Activated naive CD8-positive, alpha-beta T cell treated with anti-CD3 and anti-CD28 coated beads, Interleukin-2, amount 10 ng/mL, durations not matched to agents 7 days and 5 days (primary cell): ENCODE measurements around the gene CMTM5. TPM values are rescaled to one million over a fixed set of nuclear protein-coding genes. Genes with fewer than 3 reads are reported as not detected.

Source experiments
- ATAC-seq: fragments of 150-1000 bp; cut with Tn5 transposase; one replicate; pipeline ENCODE4 v1.10.0; 2021; ENCODE audit warnings: low read depth, moderate library complexity
- POLR2A ChIA-PET: fragments of 350-600 bp; sonication (Branson Sonifier 250); formaldehyde crosslinking; loops from one replicate; lab custom pipeline; 2021; ENCODE audit warnings: antibody characterized with exemption; lab: Charles Lee
- DNase-seq: peaks from one replicate; pipeline ENCODE4 v3.0.0; 2021
- H3K27ac Mint-ChIP-seq: one replicate; pipeline ENCODE4 v1.8.0; 2022; ENCODE audit warnings: mild to moderate bottlenecking, mixed read lengths
- H3K27me3 Mint-ChIP-seq: one replicate; pipeline ENCODE4 v1.8.0; 2022; ENCODE audit warnings: mild to moderate bottlenecking, moderate library complexity, mixed read lengths
- H3K36me3 Mint-ChIP-seq: one replicate; pipeline ENCODE4 v1.8.0; 2021; ENCODE audit warnings: mild to moderate bottlenecking, mixed read lengths
- H3K4me1 Mint-ChIP-seq: one replicate; pipeline ENCODE4 v1.8.0; 2021; ENCODE audit warnings: mixed read lengths
- H3K4me3 Mint-ChIP-seq: one replicate; pipeline ENCODE4 v1.8.0; 2022; ENCODE audit warnings: mild to moderate bottlenecking, moderate library complexity, mixed read lengths
- H3K9me3 Mint-ChIP-seq: one replicate; pipeline ENCODE4 v1.8.0; 2021; ENCODE audit warnings: mixed read lengths
- total RNA-seq, 2 experiments: library from RNA; stranded (reverse); gene quantifications; one replicate each; pipeline ENCODE4 v1.2.3, GENCODE V29; 2021

CMTM5 gene
- total RNA-seq, 2 experiments from 2014 or later = not detected

DNA sequence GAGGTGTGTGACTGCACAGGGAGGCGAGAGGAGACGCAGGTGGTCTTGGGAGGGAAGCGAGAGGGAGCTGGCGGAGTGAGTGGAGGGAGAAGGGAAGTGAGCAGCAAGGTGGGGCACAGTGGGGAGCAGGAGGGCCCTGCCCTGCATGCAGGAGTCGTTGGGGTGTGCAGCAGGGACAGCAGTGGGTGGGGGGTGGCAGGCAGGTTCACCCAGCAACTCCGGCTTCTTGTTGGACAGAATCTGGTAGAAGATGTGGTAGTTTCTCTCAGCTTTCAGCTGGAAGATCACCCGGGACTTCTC is 26.2 kb downstream of the CMTM5 start:
- POLR2A ChIA-PET = no interaction called here
- H3K4me3 Mint-ChIP-seq = no peak overlapping the region
- no peaks in the 10 kb centered on the region for H3K9me3 Mint-ChIP-seq
- ATAC-seq (no peak), DNase-seq (no peak)
- no peaks in the 10 kb centered on the region for H3K4me1 Mint-ChIP-seq
- no peak overlapping the region for H3K27ac Mint-ChIP-seq
- H3K36me3 Mint-ChIP-seq = no peaks in the 10 kb centered on the region
- peaks cover 10% of the 10 kb centered on the region for H3K27me3 Mint-ChIP-seq

DNA sequence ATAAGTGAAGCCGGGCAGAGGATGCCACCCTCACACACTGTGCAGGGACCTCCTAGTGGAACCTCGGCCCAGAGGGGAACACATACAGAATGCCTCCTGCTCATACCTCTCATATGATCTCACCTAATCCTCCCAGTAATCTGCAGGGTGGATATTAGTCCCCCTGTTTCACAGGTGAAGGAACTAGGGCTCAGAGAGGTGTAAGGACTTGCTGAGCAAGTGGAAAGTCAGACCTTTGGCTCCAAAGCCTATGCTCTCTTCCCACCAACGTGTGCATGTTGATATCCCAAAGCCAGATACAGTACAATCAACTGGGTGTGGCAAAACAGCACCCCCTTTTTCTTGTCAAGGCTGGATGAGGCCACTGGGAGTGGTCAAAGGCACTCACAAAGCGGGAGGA is 27.1 kb downstream of the CMTM5 start:
- POLR2A ChIA-PET = interaction anchor here (0.6 kb wide), 1 partner anchor 167 kb away, joined by 5 read pairs; no protein-coding TSS in a partner anchor
- Mint-ChIP-seq H3K4me1 (peaks cover under 1% of the 10 kb centered on the region), H3K27me3 (peaks cover 10% of the 10 kb centered on the region), H3K9me3 (no peaks in the 10 kb centered on the region), H3K36me3 (no peaks in the 10 kb centered on the region), H3K27ac (no peak overlapping the region), H3K4me3 (no peak overlapping the region)
- DNase-seq = no peak
- no peak for ATAC-seq

GRCh38 chr14:23404331-23404900 is 27.6 kb downstream of the CMTM5 start:
- Mint-ChIP-seq H3K27ac (no peak overlapping the region), H3K27me3 (peaks cover 10% of the 10 kb centered on the region), H3K4me1 (peaks cover 2% of the 10 kb centered on the region), H3K9me3 (no peaks in the 10 kb centered on the region), H3K36me3 (no peaks in the 10 kb centered on the region), H3K4me3 (no peak overlapping the region)
- no peak for DNase-seq
- ATAC-seq = no peak
- POLR2A ChIA-PET = interaction anchor here (0.6 kb wide), 1 partner anchor 168 kb away, joined by 5 read pairs; no protein-coding TSS in a partner anchor

- ATAC-seq = no peak
- POLR2A ChIA-PET = no interaction called here
Observed at GRCh38 chr14:23405096-23405495, 28.2 kb downstream of the CMTM5 start.

GRCh38 chr14:23405516-23406025 is 28.7 kb downstream of the CMTM5 start:
- no peak overlapping the region for H3K27ac Mint-ChIP-seq
- no peaks in the 10 kb centered on the region for H3K36me3 Mint-ChIP-seq
- no peak for DNase-seq
- POLR2A ChIA-PET = no interaction called here
- peaks cover 10% of the 10 kb centered on the region for H3K27me3 Mint-ChIP-seq
- H3K4me3 Mint-ChIP-seq = no peak overlapping the region
- peaks cover 2% of the 10 kb centered on the region for H3K4me1 Mint-ChIP-seq
- no peaks in the 10 kb centered on the region for H3K9me3 Mint-ChIP-seq
- ATAC-seq = no peak

More at GRCh38 chr14:23405096-23405495, 28.2 kb downstream of the CMTM5 start:
- no peak overlapping the region for H3K4me3 Mint-ChIP-seq
- H3K36me3 Mint-ChIP-seq = no peaks in the 10 kb centered on the region
- no peaks in the 10 kb centered on the region for H3K9me3 Mint-ChIP-seq
- H3K27ac Mint-ChIP-seq = no peak overlapping the region
- H3K4me1 Mint-ChIP-seq = peaks cover 2% of the 10 kb centered on the region
- H3K27me3 Mint-ChIP-seq = peaks cover 10% of the 10 kb centered on the region
- DNase-seq = no peak

DNA sequence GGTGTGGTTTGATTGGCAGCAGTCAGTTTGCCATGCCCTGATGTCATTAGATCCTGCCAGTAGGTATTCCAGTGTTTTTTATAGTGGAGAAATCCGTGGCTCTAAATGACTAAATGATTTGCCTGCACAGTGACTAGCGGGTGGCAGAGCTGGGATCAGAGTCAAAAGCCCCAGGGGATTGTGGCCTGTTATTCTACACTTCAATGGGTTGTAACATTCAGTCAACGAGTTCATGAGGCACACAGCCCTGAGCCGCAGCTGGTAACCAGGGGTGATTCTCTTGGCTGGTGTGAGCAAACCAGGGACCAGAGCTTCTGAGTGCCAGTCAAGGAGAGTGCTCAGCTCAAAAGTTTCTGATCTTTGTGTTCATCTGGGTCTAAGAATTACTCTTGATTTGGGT is 29.4 kb downstream of the CMTM5 start:
- Mint-ChIP-seq H3K9me3 (no peaks in the 10 kb centered on the region), H3K36me3 (no peaks in the 10 kb centered on the region), H3K4me3 (no peak overlapping the region), H3K4me1 (peaks cover 2% of the 10 kb centered on the region), H3K27ac (no peak overlapping the region), H3K27me3 (peaks cover 10% of the 10 kb centered on the region)
- ATAC-seq (no peak), DNase-seq (no peak)
- POLR2A ChIA-PET = interaction anchor here (0.5 kb wide), 1 partner anchor 1954 kb away, joined by 4 read pairs; no protein-coding TSS in a partner anchor

DNA sequence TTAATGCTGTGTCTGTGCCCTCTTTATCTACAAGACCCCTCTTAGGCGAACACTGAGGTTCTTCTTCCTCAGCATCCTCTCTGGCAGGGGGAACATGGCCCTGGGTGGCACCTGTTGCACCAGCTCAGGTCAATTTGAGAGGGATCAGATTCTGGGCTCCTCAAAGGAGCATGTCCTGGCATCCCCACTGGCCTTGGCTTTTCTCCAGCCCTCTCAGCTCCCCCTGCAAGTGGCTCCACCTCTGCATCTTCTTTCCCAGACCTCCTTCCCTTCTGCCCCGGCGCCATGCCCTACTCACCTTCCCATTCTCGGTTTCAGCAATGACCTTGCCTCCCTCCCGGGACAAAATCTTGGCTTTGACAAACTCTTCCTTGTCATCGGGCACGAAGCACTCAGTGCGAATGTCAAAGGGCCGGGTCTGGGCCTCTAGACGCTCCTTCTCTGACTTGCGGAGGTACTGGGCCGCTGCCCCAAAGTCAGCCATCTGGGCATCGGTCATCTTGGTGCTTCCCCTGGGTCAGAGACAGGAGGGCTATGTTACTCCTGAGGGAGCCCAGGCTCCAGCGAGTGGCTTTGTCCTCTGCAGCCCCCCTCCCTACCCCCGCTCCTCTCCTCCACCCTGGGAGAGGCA is 30.0 kb downstream of the CMTM5 start:
- no peaks in the 10 kb centered on the region for H3K36me3 Mint-ChIP-seq
- no peak overlapping the region for H3K4me3 Mint-ChIP-seq
- POLR2A ChIA-PET = no interaction called here
- peaks cover 10% of the 10 kb centered on the region for H3K27me3 Mint-ChIP-seq
- no peak overlapping the region for H3K27ac Mint-ChIP-seq
- H3K4me1 Mint-ChIP-seq = peaks cover 2% of the 10 kb centered on the region
- ATAC-seq = no peak
- no peak for DNase-seq
- H3K9me3 Mint-ChIP-seq = no peaks in the 10 kb centered on the region

DNA sequence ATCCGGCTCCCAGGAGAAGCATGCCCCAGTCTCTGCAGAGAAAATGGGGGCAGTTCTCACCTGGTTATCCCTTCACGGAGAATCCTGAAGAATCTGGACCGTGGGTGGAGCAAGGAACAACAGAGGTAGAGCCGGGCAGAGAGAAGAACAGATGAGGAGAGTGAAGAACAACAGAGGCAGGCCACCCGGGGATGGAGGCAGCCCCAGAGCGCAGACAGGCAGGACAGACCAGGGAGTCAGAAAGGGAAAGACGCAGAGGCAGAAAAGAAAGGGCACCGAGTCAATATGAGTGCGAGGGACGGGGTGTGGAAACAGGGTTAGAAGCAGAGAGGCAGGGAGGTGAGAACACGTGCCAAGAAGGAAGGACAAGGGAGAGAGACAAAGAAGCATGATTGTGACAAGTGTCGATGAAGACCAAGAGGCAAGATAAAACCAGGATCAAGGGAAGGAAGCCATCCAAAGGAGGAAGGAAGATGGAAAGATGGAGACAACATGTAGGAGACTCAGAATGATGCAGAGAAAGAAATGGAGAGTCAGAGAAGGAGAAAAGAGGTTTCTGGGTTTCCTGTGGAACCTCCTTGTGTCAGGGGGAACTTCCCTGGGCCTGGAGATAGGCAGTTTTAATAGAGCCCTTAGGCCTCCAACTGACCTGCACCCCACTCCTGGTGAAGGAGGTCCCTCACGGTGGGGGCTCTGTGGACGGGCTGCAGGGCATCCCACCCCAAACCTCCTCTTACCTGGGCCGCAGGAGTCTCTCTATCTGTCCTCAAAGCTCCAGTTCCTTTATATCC is 30.9 kb downstream of the CMTM5 start, which contains the start of gene MYH6:
Gene MYH6 (minus strand): TSS at position 758 of the 791 bp plus-strand sequence. CDS start 1,050 bp downstream, outside the sequence.
- ATAC-seq = no peak
- Mint-ChIP-seq H3K4me1 (peaks cover 2% of the 10 kb centered on the region), H3K27me3 (peaks cover 10% of the 10 kb centered on the region), H3K4me3 (no peak within 1 kb of the TSS), H3K9me3 (no peaks in the 10 kb centered on the region), H3K27ac (no peak within 1 kb of the TSS), H3K36me3 (no peaks in the 10 kb centered on the region)
- POLR2A ChIA-PET = no interaction called here
- no peak for DNase-seq

DNA sequence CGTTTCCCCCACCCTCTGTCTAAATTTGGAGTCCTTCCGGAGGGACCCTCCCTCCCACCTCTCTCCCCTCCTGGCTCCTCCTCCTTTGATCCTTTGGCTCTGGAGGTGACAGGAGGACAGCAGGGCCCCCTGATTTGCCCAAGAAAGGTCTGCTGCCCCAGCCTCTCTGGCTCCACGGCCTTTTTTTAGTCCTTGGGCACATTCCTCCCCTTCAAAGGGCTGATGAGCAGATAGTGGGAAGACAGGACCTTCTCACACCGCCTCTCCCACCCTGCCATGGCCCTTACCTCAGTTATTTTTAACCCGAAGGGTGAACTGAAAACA is 31.4 kb downstream of the CMTM5 start:
- H3K4me3 Mint-ChIP-seq = no peak overlapping the region
- no peaks in the 10 kb centered on the region for H3K36me3 Mint-ChIP-seq
- POLR2A ChIA-PET = no interaction called here
- H3K4me1 Mint-ChIP-seq = peaks cover 2% of the 10 kb centered on the region
- no peaks in the 10 kb centered on the region for H3K9me3 Mint-ChIP-seq
- ATAC-seq = no peak
- DNase-seq = no peak
- no peak overlapping the region for H3K27ac Mint-ChIP-seq
- H3K27me3 Mint-ChIP-seq = peaks cover 10% of the 10 kb centered on the region

GRCh38 chr14:23409475-23409874 is 32.6 kb downstream of the CMTM5 start:
- DNase-seq = no peak
- ATAC-seq = no peak
- Mint-ChIP-seq H3K4me1 (peaks cover 2% of the 10 kb centered on the region), H3K4me3 (no peak overlapping the region), H3K36me3 (no peaks in the 10 kb centered on the region), H3K9me3 (no peaks in the 10 kb centered on the region), H3K27ac (no peak overlapping the region), H3K27me3 (peaks cover 7% of the 10 kb centered on the region)
- POLR2A ChIA-PET = no interaction called here

DNA sequence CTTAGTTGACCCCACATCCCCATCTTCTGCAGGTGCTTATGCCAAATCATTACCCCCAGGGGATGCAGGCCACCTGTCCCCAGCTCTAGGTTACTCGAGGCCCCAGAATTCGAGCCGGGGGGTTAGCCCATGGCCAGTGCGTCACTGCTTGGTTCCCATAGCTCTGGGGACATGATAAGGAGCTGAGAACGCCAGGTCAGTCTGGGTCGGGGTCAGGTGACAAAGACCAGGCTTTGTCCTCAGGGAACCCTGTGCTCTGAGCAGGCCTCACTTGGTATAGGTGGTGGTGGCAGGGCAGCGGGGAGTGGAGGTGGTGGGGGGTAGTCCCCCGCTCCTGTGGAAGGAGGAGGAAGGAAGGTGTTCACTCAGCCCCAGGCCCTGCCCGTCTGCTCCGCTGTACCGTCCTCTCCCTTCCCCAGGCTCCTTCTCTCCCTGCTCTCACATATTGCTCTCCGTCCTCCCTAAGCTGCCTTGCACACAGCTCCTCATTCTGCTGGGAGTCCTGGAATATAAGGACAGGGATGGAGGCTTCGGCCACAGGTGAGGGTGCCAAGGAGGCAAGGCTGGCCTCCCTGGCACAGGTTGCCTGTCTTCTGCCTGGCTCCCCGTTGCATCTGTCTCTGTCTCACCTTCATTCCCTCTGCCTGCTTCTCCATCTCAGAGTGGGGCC is 33.3 kb downstream of the CMTM5 start:
- H3K27ac Mint-ChIP-seq = no peak overlapping the region
- H3K27me3 Mint-ChIP-seq = peaks cover 5% of the 10 kb centered on the region
- H3K9me3 Mint-ChIP-seq = no peaks in the 10 kb centered on the region
- DNase-seq (no peak), ATAC-seq (no peak)
- POLR2A ChIA-PET = no interaction called here
- H3K4me3 Mint-ChIP-seq = no peak overlapping the region
- H3K36me3 Mint-ChIP-seq = no peaks in the 10 kb centered on the region
- H3K4me1 Mint-ChIP-seq = peaks cover 2% of the 10 kb centered on the region

- Mint-ChIP-seq H3K4me3 (no peak overlapping the region), H3K9me3 (no peaks in the 10 kb centered on the region), H3K27me3 (peaks cover 5% of the 10 kb centered on the region), H3K36me3 (no peaks in the 10 kb centered on the region), H3K4me1 (peaks cover 2% of the 10 kb centered on the region), H3K27ac (no peak overlapping the region)
- ATAC-seq (no peak), DNase-seq (no peak)
- POLR2A ChIA-PET = no interaction called here
Observed at GRCh38 chr14:23411563-23412525, 35.0 kb downstream of the CMTM5 start.
